ENCODE results near the gene CHST13.
"Not testable (repeated sequence)": the region's sequence is repeated elsewhere in the genome, so short reads cannot be mapped to it uniquely, and the experiment has no call there.

The CHST13 gene

DNA sequence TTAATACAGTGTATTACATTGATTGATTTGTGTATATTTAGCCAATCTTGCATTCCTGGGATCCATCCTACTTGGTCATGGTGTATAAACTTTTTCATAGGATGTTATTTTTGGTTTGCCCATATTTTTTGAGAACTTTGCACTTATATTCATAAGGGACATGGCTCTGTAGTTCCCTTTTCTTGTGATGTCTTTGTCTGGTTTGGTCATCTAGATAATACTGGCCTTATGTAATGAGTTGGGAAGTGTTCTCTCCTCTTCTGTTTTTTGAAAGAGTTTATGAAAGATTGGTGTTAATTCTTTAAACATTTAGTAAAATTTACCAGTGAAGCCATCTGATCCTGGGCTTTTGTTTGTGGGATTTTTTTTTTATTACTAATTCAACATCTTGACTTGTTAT is 9.6 kb downstream of the CHST13 start:
- in situ Hi-C loops (cut with MboI; ENCODE audit: low sequenced_read_pairs, unreplicated experiment) = no loop called here
- no peak for DNase-seq (ENCODE audit: low spot score)
- TF ChIP-seq, protein P1, sequence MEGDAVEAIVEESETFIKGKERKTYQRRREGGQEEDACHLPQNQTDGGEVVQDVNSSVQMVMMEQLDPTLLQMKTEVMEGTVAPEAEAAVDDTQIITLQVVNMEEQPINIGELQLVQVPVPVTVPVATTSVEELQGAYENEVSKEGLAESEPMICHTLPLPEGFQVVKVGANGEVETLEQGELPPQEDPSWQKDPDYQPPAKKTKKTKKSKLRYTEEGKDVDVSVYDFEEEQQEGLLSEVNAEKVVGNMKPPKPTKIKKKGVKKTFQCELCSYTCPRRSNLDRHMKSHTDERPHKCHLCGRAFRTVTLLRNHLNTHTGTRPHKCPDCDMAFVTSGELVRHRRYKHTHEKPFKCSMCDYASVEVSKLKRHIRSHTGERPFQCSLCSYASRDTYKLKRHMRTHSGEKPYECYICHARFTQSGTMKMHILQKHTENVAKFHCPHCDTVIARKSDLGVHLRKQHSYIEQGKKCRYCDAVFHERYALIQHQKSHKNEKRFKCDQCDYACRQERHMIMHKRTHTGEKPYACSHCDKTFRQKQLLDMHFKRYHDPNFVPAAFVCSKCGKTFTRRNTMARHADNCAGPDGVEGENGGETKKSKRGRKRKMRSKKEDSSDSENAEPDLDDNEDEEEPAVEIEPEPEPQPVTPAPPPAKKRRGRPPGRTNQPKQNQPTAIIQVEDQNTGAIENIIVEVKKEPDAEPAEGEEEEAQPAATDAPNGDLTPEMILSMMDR (IDR thresholded peaks at IDR 0.05; ENCODE audit: borderline replicate concordance, control extremely low read depth, extremely low read depth, insufficient read depth, missing control alignments) = no peak

- DNase-seq (ENCODE audit: low spot score); in situ Hi-C loops (cut with MboI; ENCODE audit: low sequenced_read_pairs, unreplicated experiment): not testable (repeated sequence)
These were observed 10.8 kb downstream of the CHST13 start for GRCh38 chr3:126534716-126535115.

DNA sequence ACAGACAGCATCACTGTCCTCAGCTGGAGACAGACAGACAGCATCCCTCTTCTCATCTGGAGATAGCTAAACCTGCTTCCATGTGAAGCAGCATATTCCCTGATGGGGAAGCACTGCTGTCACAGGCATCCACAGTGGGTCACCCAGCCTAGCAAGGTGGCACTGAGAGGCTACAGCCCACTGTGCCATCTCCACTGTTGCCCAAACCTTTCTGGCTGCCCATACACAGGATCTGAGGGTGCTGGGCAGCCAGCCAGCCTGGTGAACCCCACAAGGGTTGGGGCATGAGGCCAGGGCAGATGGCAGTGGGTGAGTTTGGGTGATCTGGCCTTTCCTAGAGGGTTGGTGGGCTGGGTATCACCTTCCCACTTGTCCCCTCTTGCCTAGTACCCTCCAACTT is 11.7 kb downstream of the CHST13 start:
- in situ Hi-C loops (cut with MboI; ENCODE audit: low sequenced_read_pairs, unreplicated experiment) = no loop called here
- no peak for DNase-seq (ENCODE audit: low spot score)
- TF ChIP-seq, protein P1 (IDR thresholded peaks at IDR 0.05; ENCODE audit: borderline replicate concordance, control extremely low read depth, extremely low read depth, insufficient read depth, missing control alignments) = no peak

- TF ChIP-seq, protein P1 (IDR thresholded peaks at IDR 0.05; ENCODE audit: borderline replicate concordance, control extremely low read depth, extremely low read depth, insufficient read depth, missing control alignments) = no peak
- no peak for DNase-seq (ENCODE audit: low spot score)
- in situ Hi-C loops (cut with MboI; ENCODE audit: low sequenced_read_pairs, unreplicated experiment) = no loop called here
These were observed 12.2 kb downstream of the CHST13 start for GRCh38 chr3:126536126-126536525.

GRCh38 chr3:126537116-126537729 is 13.3 kb downstream of the CHST13 start:
- DNase-seq (ENCODE audit: low spot score) = no peak
- in situ Hi-C loops (cut with MboI; ENCODE audit: low sequenced_read_pairs, unreplicated experiment) = no loop called here
- TF ChIP-seq, protein P1 (IDR thresholded peaks at IDR 0.05; ENCODE audit: borderline replicate concordance, control extremely low read depth, extremely low read depth, insufficient read depth, missing control alignments) = no peak

- DNase-seq (ENCODE audit: low spot score) = no peak
- TF ChIP-seq, protein P1 (IDR thresholded peaks at IDR 0.05; ENCODE audit: borderline replicate concordance, control extremely low read depth, extremely low read depth, insufficient read depth, missing control alignments) = no peak
- in situ Hi-C loops (cut with MboI; ENCODE audit: low sequenced_read_pairs, unreplicated experiment) = no loop called here
These were observed 13.9 kb downstream of the CHST13 start for GRCh38 chr3:126537730-126538281.

DNA sequence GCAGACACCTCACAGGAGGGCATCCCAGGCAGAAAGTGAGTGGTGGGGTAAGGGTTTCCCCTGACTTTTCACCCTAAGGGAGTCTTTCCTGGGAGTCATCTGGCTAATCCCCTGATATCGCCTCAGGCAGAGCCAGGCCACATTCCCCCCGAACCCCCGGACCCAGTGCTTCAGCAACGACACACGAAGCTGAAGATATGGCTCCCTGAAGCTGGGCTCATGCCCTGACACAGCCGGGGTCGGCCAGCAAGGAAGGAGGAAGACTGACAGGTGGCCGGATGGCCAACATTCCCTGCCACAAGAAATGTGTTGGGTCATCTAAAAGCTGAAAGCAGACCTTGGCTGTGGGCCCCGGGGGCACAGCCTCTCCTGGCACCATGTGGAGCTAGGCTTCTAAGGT is 14.4 kb downstream of the CHST13 start:
- TF ChIP-seq, protein P1 (IDR thresholded peaks at IDR 0.05; ENCODE audit: borderline replicate concordance, control extremely low read depth, extremely low read depth, insufficient read depth, missing control alignments) = no peak
- DNase-seq (ENCODE audit: low spot score) = no peak

More for the DNA sequence above, 14.4 kb downstream of the CHST13 start:
- in situ Hi-C loops (cut with MboI; ENCODE audit: low sequenced_read_pairs, unreplicated experiment) = no loop called here
